ENCODE data around the gene TMED4.
A peak's percentile ranks its signal among the peaks of the same experiment; 100 is the strongest.

- TF ChIP-seq POLR2A (IDR thresholded peaks at IDR 0.05; ENCODE audit: low read depth, low read length) (peak; percentile 86), CTCF (IDR thresholded peaks at IDR 0.05; ENCODE audit: extremely low read depth in 1 of 2, insufficient read depth in 1 of 2, low read depth in 1 of 2, low read length in 2 of 2) (no peak), EZH2 (IDR thresholded peaks at IDR 0.05; ENCODE audit: borderline replicate concordance, low read depth, low read length, severe bottlenecking) (no peak), POLR2AphosphoS5 (IDR thresholded peaks at IDR 0.05; ENCODE audit: insufficient read depth, low read depth, low read length) (peak; percentile 88), MYC (IDR thresholded peaks at IDR 0.05; ENCODE audit: low read depth, low read length) (peak; percentile 69), JUN (IDR thresholded peaks at IDR 0.05; ENCODE audit: borderline replicate concordance, insufficient read depth, insufficient read length, low read depth) (no peak), GATA2 (IDR thresholded peaks at IDR 0.05; ENCODE audit: insufficient read depth, insufficient read length, low read depth, low read length) (no peak)
These were observed 24.5 kb upstream of the TMED4 start, which contains the start of gene OGDH for GRCh38 chr7:44606341-44607140.
